SK-N-SH (cell line): Measurements from ENCODE around the gene TUBB3. TPM values are rescaled to one million over a fixed set of nuclear protein-coding genes. Genes with fewer than 3 reads are reported as not detected.

Source experiments
- CTCF ChIA-PET: fragments of 300-600, 350-600 bp; formaldehyde crosslinking; extraction: SDS; loops from one replicate; lab custom pipeline; 2021; lab: Yijun Ruan, JAX
- POLR2A ChIA-PET: fragments of 350-600 bp; sonication (Branson Sonifier 250); formaldehyde crosslinking; extraction: SDS; loops from one replicate; lab custom pipeline; 2020; ENCODE audit warnings: antibody characterized with exemption, inconsistent platforms; lab: Yijun Ruan, JAX
- DNase-seq: peaks from one replicate; pipeline ENCODE4 v3.0.0; 2012
- H2AFZ ChIP-seq: fragments of 200-600 bp; sonication (generic); 2 replicates; pipeline ENCODE4 v1.8.1; 2016; ENCODE audit warnings: antibody characterized with exemption, mild to moderate bottlenecking, low read depth
- H3F3A ChIP-seq: fragments of 200-600 bp; sonication (generic); replicated peaks from 2 replicates; pipeline ENCODE3; 2016; ENCODE audit warnings: antibody characterized with exemption, mild to moderate bottlenecking; ENCODE audit not compliant: insufficient read depth
- H3K27ac ChIP-seq, 2 experiments: fragments of 200-500 bp in 1 of 2; fragments of 200-600 bp in 1 of 2; sonication (Bioruptor generic) in 1 of 2; sonication (generic), shearing (Covaris generic) in 1 of 2; 2 replicates each; pipeline versions ENCODE4 v1.5.1 to v1.6.1; 2014 to 2016; ENCODE audit warnings: low read depth in 2 of 2, inconsistent platforms in 1 of 2, low read length in 1 of 2, mild to moderate bottlenecking in 1 of 2, mixed read lengths in 1 of 2
- H3K27me3 ChIP-seq: fragments of 200-600 bp; sonication (generic), shearing (Covaris generic); 2 replicates; pipeline ENCODE4 v1.6.1; 2016; ENCODE audit warnings: mixed run types; ENCODE audit not compliant: insufficient read depth
- H3K36me3 ChIP-seq, 2 experiments: fragments of 200-500 bp in 1 of 2; fragments of 200-600 bp in 1 of 2; sonication (Bioruptor generic) in 1 of 2; sonication (generic) in 1 of 2; replicated peaks in 1 of 2; 2 replicates each; pipeline versions ENCODE3 to v1.5.1; 2014 to 2016; ENCODE audit warnings: low read length in 1 of 2, mild to moderate bottlenecking in 1 of 2; ENCODE audit not compliant: insufficient read depth in 2 of 2, control insufficient read depth in 1 of 2
- H3K4me1 ChIP-seq, 2 experiments: fragments of 200-500 bp in 1 of 2; fragments of 200-600 bp in 1 of 2; sonication (Bioruptor generic) in 1 of 2; sonication (generic), shearing (Covaris generic) in 1 of 2; 2 replicates each; pipeline versions ENCODE4 v1.5.1 to v1.6.1; 2014 to 2016; ENCODE audit warnings: low read depth in 1 of 2, low read length in 1 of 2, mixed run types in 1 of 2; ENCODE audit not compliant: insufficient read depth in 2 of 2, control insufficient read depth in 1 of 2
- H3K4me2 ChIP-seq: fragments of 200-600 bp; sonication (generic), shearing (Covaris generic); 2 replicates; pipeline ENCODE4 v1.6.1; 2017; ENCODE audit warnings: mixed run types
- H3K4me3 ChIP-seq, 2 experiments: fragments of 200-500 bp in 1 of 2; fragments of 200-600 bp in 1 of 2; sonication (Bioruptor generic) in 1 of 2; sonication (generic), shearing (Covaris generic) in 1 of 2; 2 replicates each; pipeline versions ENCODE4 v1.5.1 to v1.8.1; 2014 to 2016; ENCODE audit warnings: low read depth in 2 of 2, inconsistent platforms in 1 of 2, low read length in 1 of 2, mild to moderate bottlenecking in 1 of 2, mixed read lengths in 1 of 2, moderate library complexity in 1 of 2
- H3K79me2 ChIP-seq: fragments of 200-600 bp; sonication (generic); 2 replicates; pipeline ENCODE4 v1.8.1; 2017; ENCODE audit warnings: mild to moderate bottlenecking; ENCODE audit not compliant: insufficient read depth
- H3K9ac ChIP-seq: fragments of 200-600 bp; sonication (generic); 2 replicates; pipeline ENCODE4 v1.6.1; 2017; ENCODE audit warnings: mixed run types
- H3K9me2 ChIP-seq: fragments of 200-600 bp; sonication (generic); 2 replicates; pipeline ENCODE4 v1.6.1; 2017; ENCODE audit warnings: mixed run types
- H3K9me3 ChIP-seq: fragments of 200-600 bp; sonication (generic); 2 replicates; pipeline ENCODE4 v1.6.1; 2017; ENCODE audit warnings: mixed run types, mild to moderate bottlenecking, moderate library complexity
- H4K20me1 ChIP-seq: fragments of 200-600 bp; sonication (generic); 2 replicates; pipeline ENCODE4 v1.6.1; 2017; ENCODE audit warnings: mild to moderate bottlenecking, mixed run types; ENCODE audit not compliant: insufficient read depth
- CHD2 ChIP-seq: fragments of 150-350 bp; IDR thresholded peaks from 2 replicates; pipeline ENCODE4 v1.6.1; 2018; ENCODE audit warnings: low read length; ENCODE audit not compliant: partially characterized antibody
- ELF1 ChIP-seq: IDR thresholded peaks from 2 replicates; pipeline ENCODE4 v1.4.0; 2012
- EP300 ChIP-seq, 2 experiments: IDR thresholded peaks; 2 replicates each; pipeline versions ENCODE4 v1.4.0 to v1.6.1; 2012; ENCODE audit warnings: borderline replicate concordance in 1 of 2, low read depth in 1 of 2, low read length in 1 of 2
- GABPA ChIP-seq: IDR thresholded peaks from 2 replicates; pipeline ENCODE4 v1.4.0; 2012; ENCODE audit warnings: low read depth, mild to moderate bottlenecking
- GATA2 ChIP-seq: sonication (generic); formaldehyde crosslinking; IDR thresholded peaks from 2 replicates; pipeline ENCODE4 v1.5.0; 2020; ENCODE audit warnings: mild to moderate bottlenecking, missing genetic modification reagents
- JUND ChIP-seq: IDR thresholded peaks from 2 replicates; pipeline ENCODE4 v1.4.0; 2012
- MEF2A ChIP-seq: IDR thresholded peaks from 2 replicates; pipeline ENCODE4 v1.4.0; 2012; ENCODE audit warnings: low read depth, borderline replicate concordance
- MXI1 ChIP-seq: IDR thresholded peaks from 2 replicates; pipeline ENCODE4 v1.6.1; 2012; ENCODE audit warnings: mild to moderate bottlenecking, low read depth, low read length, improper control_type of control experiment
- PBX3 ChIP-seq: IDR thresholded peaks from 2 replicates; pipeline ENCODE4; 2012
- POLR2AphosphoS5 ChIP-seq: IDR thresholded peaks from 2 replicates; pipeline ENCODE4 v1.6.1; 2012; ENCODE audit warnings: low read depth, low read length
- RCOR1 ChIP-seq: fragments of 150-350 bp; IDR thresholded peaks from 2 replicates; pipeline ENCODE4 v1.6.1; 2017; ENCODE audit warnings: antibody characterized with exemption, low read length
- RFX5 ChIP-seq: IDR thresholded peaks from 2 replicates; pipeline ENCODE4 v1.6.1; 2012; ENCODE audit warnings: mild to moderate bottlenecking, improper control_type of control experiment, low read length
- RXRA ChIP-seq: IDR thresholded peaks from 2 replicates; pipeline ENCODE4 v1.4.0; 2012; ENCODE audit warnings: low read depth, mild to moderate bottlenecking, borderline replicate concordance
- SMC3 ChIP-seq: IDR thresholded peaks from 2 replicates; pipeline ENCODE4 v1.6.1; 2012; ENCODE audit warnings: low read depth, low read length, improper control_type of control experiment
- TAF1 ChIP-seq: IDR thresholded peaks from 2 replicates; pipeline ENCODE4 v1.6.1; 2012; ENCODE audit warnings: low read depth, mild to moderate bottlenecking, low read length, moderate library complexity, borderline replicate concordance
- WGBS: methylation state at CpG from one replicate; pipeline ENCODE4 v1.1.6; 2017; ENCODE audit warnings: low lambda C conversion rate; 5-methylcytosine and 5-hydroxymethylcytosine counted together
- polyA plus RNA-seq, 3 experiments: library from polyadenylated mRNA; depleted of rRNA; stranded (reverse); fragments of >200 nt; gene quantifications; 2 replicates each; pipeline ENCODE4 v1.2.3, GENCODE V29; 2012
- TF ChIP-seq, protein P1 (sequence below): fragments of 150-350 bp; IDR thresholded peaks from 2 replicates; pipeline ENCODE4 v1.6.1; 2017; ENCODE audit warnings: antibody characterized with exemption, low read length, low read depth, borderline replicate concordance
- TF ChIP-seq, protein P2 (sequence below): IDR thresholded peaks from 2 replicates; pipeline ENCODE4 v1.4.0; 2012; ENCODE audit warnings: low read depth

The TUBB3 gene
- polyA plus RNA-seq, 1 of the 3 experiments (the other 2 are of a cell fraction) = 428 TPM

- no peaks in the 10 kb centered on the region for H3F3A ChIP-seq
- ChIA-PET CTCF (no interaction called here), POLR2A (no interaction called here)
- TF ChIP-seq PBX3 = no peak
- TF ChIP-seq MXI1 = no peak
- TF ChIP-seq SMC3 = no peak
- TF ChIP-seq, protein P1, sequence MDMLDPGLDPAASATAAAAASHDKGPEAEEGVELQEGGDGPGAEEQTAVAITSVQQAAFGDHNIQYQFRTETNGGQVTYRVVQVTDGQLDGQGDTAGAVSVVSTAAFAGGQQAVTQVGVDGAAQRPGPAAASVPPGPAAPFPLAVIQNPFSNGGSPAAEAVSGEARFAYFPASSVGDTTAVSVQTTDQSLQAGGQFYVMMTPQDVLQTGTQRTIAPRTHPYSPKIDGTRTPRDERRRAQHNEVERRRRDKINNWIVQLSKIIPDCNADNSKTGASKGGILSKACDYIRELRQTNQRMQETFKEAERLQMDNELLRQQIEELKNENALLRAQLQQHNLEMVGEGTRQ = no peak
- TF ChIP-seq GATA2 (CRISPR knock-in tag) = no peak
- TF ChIP-seq EP300 (IDR thresholded peaks at IDR 0.05; ENCODE audit: borderline replicate concordance in 1 of 2, low read depth in 1 of 2, low read length in 1 of 2) = no peak
- TF ChIP-seq RCOR1 = no peak
- TF ChIP-seq JUND = no peak
- TF ChIP-seq CHD2 = no peak
- H3K27ac ChIP-seq = no peak overlapping the region
- H3K4me3 ChIP-seq = no peak overlapping the region
- no peak overlapping the region for H2AFZ ChIP-seq
- no peak overlapping the region for H3K9ac ChIP-seq
- no peak for DNase-seq
- H3K4me1 ChIP-seq = peaks cover 0 to 10% of the 10 kb centered on the region in 2 experiments; a peak in 1 of 4 replicates
- no peaks in the 10 kb centered on the region for H3K9me3 ChIP-seq
- H4K20me1 ChIP-seq = no peaks in the 10 kb centered on the region
- no peak overlapping the region for H3K4me2 ChIP-seq
- H3K79me2 ChIP-seq = no peaks in the 10 kb centered on the region; the same call in 1 of the 2 replicates
- H3K9me2 ChIP-seq = no peaks in the 10 kb centered on the region
- WGBS = 73% methylated on average over 5 of the region's 5 CpGs
- H3K36me3 ChIP-seq = no peaks in the 10 kb centered on the region
- H3K27me3 ChIP-seq = no peaks in the 10 kb centered on the region
Observed at GRCh38 chr16:89944773-89945172, 21.6 kb downstream of the TUBB3 start.

DNA sequence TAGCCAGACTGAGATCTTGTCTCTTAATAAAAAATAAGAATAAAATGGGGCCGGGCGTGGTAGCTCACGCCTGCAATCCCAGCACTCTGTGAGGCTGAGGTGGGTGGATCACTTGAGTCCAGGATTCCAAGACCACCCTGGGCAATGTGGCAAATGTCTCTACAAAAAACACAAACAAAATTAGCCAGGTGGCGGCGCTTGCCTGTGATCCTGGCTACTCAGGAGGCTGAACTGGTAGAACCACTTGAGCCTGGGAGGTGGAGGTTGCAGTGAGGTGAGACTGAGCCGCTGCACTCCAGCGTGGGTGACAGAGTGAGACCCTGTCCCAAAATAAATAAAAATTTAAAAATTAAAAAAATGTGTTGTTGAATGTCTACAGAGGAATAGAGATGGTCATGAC, 22.5 kb downstream of the TUBB3 start:
- no peaks in the 10 kb centered on the region for H3K27me3 ChIP-seq
- no peaks in the 10 kb centered on the region for H3K9me3 ChIP-seq
- TF ChIP-seq RFX5 (no peak), POLR2AphosphoS5 (no peak), GABPA (no peak), ELF1 (no peak), RXRA (no peak), MEF2A (no peak), TAF1 (no peak)
- TF ChIP-seq, protein P2, sequence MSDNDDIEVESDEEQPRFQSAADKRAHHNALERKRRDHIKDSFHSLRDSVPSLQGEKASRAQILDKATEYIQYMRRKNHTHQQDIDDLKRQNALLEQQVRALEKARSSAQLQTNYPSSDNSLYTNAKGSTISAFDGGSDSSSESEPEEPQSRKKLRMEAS = no peak
- H3K36me3 ChIP-seq = no peaks in the 10 kb centered on the region
- ChIA-PET CTCF (no interaction called here), POLR2A (no interaction called here)
- peaks cover 9% of the 10 kb centered on the region; the same call in 1 of the 2 replicates for H3K79me2 ChIP-seq
- no peaks in the 10 kb centered on the region for H3F3A ChIP-seq
- DNase-seq = no peak
- H3K9ac ChIP-seq = no peak overlapping the region
- 77% methylated on average over 7 of the region's 7 CpGs for WGBS
- no peak overlapping the region for H3K4me3 ChIP-seq
- no peak overlapping the region for H3K27ac ChIP-seq
- H2AFZ ChIP-seq = no peak overlapping the region
- no peak overlapping the region for H3K4me2 ChIP-seq
- H4K20me1 ChIP-seq = no peaks in the 10 kb centered on the region
- no peaks in the 10 kb centered on the region for H3K9me2 ChIP-seq
- H3K4me1 ChIP-seq = peaks cover 0 to 13% of the 10 kb centered on the region in 2 experiments; a peak in 1 of 4 replicates
